Peyer's patch (tissue), 4 donors: Measurements from ENCODE around the gene TNFRSF19. TPM values are rescaled to one million over a fixed set of nuclear protein-coding genes. Genes with fewer than 3 reads are reported as not detected.

Experiments
- DNase-seq, 3 donors: peaks; one replicate each; pipeline ENCODE4 v3.0.0-alpha.2; 2017 to 2019
- H3K27ac ChIP-seq, 4 donors: fragments of 200-600 bp; sonication (generic); one replicate each; pipeline ENCODE4 v1.5.1; 2016 to 2019
- H3K27me3 ChIP-seq, 2 donors: fragments of 200-600 bp; sonication (generic); one replicate each; pipeline ENCODE4 v1.5.1; 2019
- H3K36me3 ChIP-seq, 3 donors: fragments of 200-600 bp; sonication (generic); one replicate each; pipeline ENCODE4 v1.5.1; 2016 to 2019
- H3K4me1 ChIP-seq, 4 donors: fragments of 200-600 bp; sonication (generic); one replicate each; pipeline ENCODE4 v1.5.1; 2016 to 2019
- H3K4me3 ChIP-seq, 4 donors: fragments of 200-600 bp; sonication (generic); 1 replicate in 3 of 4; 2 replicates in 1 of 4; pipeline ENCODE4 v1.5.1; 2016 to 2019; ENCODE audit warnings: mild to moderate bottlenecking in 1 of 4
- H3K9me3 ChIP-seq, 4 donors: fragments of 200-600 bp; sonication (generic); one replicate each; pipeline ENCODE4 v1.5.1; 2016 to 2019; ENCODE audit warnings: mild to moderate bottlenecking in 1 of 4
- CTCF ChIP-seq, 6 experiments: fragments of 450-650 bp in 4 of 6; fragments of 200-600 bp in 2 of 6; sonication (generic) in 1 of 6; IDR thresholded peaks; one replicate each; pipeline ENCODE4 v1.5.1; 2017 to 2019; ENCODE audit warnings: antibody characterized with exemption in 6 of 6, mild to moderate bottlenecking in 3 of 6, moderate library complexity in 1 of 6
- POLR2A ChIP-seq, 2 donors: fragments of 450-650 bp; IDR thresholded peaks; one replicate each; pipeline ENCODE4 v1.5.1; 2017; ENCODE audit warnings: antibody characterized with exemption in 2 of 2, mild to moderate bottlenecking in 2 of 2, moderate library complexity in 2 of 2
- total RNA-seq, 4 donors: library from RNA; depleted of rRNA; stranded (reverse); fragments of >200 nt; gene quantifications; one replicate each; pipeline ENCODE4 v1.1.0, GENCODE V29; 2016

The TNFRSF19 gene
- total RNA-seq, 4 donors from 2014 or later, result 0.94 to 1.7 (median 1.2) TPM; not detected in 1

DNA sequence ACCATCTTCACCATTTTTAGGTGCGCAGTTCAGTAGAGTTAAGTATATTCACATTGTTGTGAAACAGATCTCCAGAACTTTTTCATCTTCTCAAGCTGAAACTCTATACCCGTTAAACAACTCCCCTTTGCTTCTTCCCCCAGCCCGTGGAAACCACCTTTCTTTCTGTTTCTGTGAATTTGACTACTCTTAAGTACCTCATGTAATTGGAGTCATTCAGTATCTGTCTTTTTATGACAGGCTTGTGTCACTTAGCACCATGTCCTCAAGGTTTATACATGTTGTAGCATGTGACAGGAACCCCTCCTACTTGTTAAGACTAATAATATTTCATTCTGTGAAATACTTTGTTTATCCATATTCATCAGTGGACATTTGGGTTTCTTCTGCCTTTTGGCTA, 52.8 kb downstream of the TNFRSF19 start:
- Histone ChIP-seq H3K4me3 (no peak overlapping the region), H3K27me3 (no peaks in the 10 kb centered on the region), H3K4me1 (no peaks in the 10 kb centered on the region), H3K9me3 (no peaks in the 10 kb centered on the region), H3K36me3 (no peaks in the 10 kb centered on the region), H3K27ac (no peak overlapping the region)
- no peak for DNase-seq
- TF ChIP-seq CTCF (IDR thresholded peaks at IDR 0.05) (no peak), POLR2A (IDR thresholded peaks at IDR 0.05) (no peak)

- no peaks in the 10 kb centered on the region for H3K4me1 ChIP-seq
- no peaks in the 10 kb centered on the region for H3K9me3 ChIP-seq
- no peak for TF ChIP-seq CTCF (IDR thresholded peaks at IDR 0.05)
- no peak for TF ChIP-seq POLR2A (IDR thresholded peaks at IDR 0.05)
- no peaks in the 10 kb centered on the region for H3K27me3 ChIP-seq
- H3K4me3 ChIP-seq, result no peak overlapping the region
- no peak overlapping the region for H3K27ac ChIP-seq
- no peak for DNase-seq
- no peaks in the 10 kb centered on the region for H3K36me3 ChIP-seq
Observed at GRCh38 chr13:23623394-23623793, 53.2 kb downstream of the TNFRSF19 start.

DNA sequence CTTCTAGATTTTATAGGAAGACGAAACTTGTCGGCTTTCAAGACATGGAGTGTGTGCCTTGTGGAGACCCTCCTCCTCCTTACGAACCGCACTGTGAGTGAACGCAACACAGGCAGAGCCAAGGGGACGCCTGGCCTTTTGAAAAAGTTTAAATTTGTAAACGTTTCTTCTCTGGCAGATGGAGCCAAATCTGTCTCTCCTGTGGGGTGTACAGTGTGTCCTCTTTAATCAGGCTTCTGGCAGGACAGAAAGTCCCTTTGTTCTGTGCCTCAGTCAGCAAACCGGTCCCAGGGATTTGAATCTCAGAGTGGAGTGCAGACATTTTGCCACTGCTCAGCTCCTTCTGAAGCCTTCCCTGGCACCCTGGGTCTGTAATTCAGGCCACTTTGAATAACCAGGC, 56.5 kb downstream of the TNFRSF19 start:
- H3K9me3 ChIP-seq, result no peaks in the 10 kb centered on the region
- H3K4me3 ChIP-seq, result no peak overlapping the region
- H3K27me3 ChIP-seq, result no peaks in the 10 kb centered on the region
- H3K27ac ChIP-seq, result no peak overlapping the region
- no peak for DNase-seq
- no peak for TF ChIP-seq POLR2A (IDR thresholded peaks at IDR 0.05)
- no peak for TF ChIP-seq CTCF (IDR thresholded peaks at IDR 0.05)
- H3K36me3 ChIP-seq, result no peaks in the 10 kb centered on the region
- H3K4me1 ChIP-seq, result no peaks in the 10 kb centered on the region

DNA sequence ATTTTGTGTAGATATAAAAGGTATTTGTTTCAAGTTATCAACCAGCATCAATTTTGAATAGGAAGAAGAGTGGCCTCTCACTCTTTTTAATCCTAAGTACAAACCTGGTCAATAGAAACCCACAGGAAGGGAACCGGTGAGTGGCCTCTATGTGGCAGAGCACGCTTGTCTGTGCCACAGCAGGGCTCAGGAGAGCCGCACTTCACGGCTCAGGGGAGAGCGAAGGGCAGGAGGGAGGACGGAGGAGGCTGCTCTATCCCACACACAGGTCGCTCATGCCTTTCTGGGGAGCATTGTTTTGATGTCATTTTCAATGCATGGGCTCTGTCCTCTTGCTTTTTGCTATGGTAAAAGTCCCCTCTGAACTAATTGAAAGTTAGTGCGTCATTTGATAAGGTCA, 57.2 kb downstream of the TNFRSF19 start:
- Histone ChIP-seq H3K4me3 (no peak overlapping the region), H3K36me3 (no peaks in the 10 kb centered on the region), H3K9me3 (no peaks in the 10 kb centered on the region), H3K27me3 (no peaks in the 10 kb centered on the region), H3K4me1 (no peaks in the 10 kb centered on the region), H3K27ac (no peak overlapping the region)
- TF ChIP-seq POLR2A (IDR thresholded peaks at IDR 0.05) (no peak), CTCF (IDR thresholded peaks at IDR 0.05) (no peak)
- no peak for DNase-seq

DNA sequence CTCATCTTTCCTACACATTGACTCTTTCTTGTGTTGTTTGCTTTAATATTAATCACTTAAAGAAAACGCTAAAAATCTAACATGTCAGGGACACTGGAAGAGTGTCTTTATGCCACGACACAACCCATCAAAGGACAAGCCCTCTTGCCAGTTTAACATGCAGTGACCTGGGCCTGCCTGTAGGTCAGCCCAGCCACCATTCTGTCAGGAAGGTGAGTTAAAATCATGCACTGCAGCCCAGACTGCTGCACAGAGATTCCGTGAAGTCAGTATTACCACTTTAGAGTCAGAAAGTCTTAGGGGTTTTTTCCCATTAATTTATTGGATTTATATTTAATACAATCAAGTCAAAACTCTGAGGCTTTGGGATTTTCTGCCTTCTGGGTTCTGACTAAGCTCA, 58.0 kb downstream of the TNFRSF19 start:
- Histone ChIP-seq H3K27me3 (no peaks in the 10 kb centered on the region), H3K36me3 (no peaks in the 10 kb centered on the region), H3K27ac (no peak overlapping the region), H3K9me3 (no peaks in the 10 kb centered on the region), H3K4me3 (no peak overlapping the region), H3K4me1 (no peaks in the 10 kb centered on the region)
- no peak for DNase-seq
- TF ChIP-seq POLR2A (IDR thresholded peaks at IDR 0.05) (no peak), CTCF (IDR thresholded peaks at IDR 0.05) (no peak)
